Measurements from ENCODE around the gene C2orf68.

Gene C2orf68

DNA sequence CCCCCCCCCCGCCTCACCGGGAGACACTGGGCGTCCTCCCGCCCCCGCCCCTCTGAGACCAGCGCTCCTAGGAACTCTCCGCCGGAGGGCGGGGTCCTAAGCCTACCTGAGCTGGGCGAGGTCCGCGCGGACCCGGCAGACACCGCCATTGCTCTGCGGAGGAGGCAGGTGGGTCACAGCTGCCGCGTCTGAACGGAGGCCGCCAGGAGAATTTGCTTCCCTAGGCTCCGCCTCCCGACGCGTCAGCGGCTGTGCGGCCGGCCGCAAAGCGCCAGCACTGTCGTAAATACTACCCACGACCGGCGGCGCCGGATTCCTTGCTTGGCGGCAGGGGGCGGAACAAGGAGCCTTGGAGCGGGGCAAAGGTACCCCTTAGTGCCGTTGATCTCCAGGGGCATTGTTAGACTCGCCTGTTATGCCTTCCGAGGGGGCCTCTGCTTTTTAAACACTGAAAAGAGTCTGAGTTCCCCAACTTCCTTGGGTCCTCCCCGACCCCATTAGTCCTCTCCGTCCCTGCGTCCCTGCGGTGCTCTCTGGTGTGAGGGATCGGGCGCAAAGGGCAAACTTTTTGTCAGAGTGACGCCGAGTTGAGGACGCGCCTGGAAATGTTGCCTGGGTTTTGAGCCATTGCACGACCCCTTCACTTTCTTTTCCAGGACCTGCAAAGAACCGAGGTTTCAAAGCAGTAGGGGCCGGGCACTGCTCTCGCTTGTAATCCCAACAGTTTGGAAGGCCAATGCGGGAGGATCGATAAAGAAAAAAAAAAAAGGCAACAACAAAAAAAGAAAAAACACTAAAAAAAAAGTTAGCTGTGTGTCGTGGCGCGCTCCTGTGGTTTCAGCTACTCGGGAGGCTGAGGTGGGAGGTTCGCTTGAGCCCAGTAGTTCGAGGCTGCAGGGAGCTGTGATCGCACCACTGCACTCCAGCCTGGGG is 50.3 kb downstream of the C2orf68 start, which contains the start of gene GGCX:
Gene GGCX (minus strand): TSS at position 214 of the 933 bp plus-strand sequence. CDS start 65 bp downstream, at position 149.
- Histone ChIP-seq H3K36me3 (ENCODE audit: control insufficient read depth in 2 of 2, insufficient read depth in 1 of 2, low read length in 2 of 2) (peaks cover 4 to 24% of the 10 kb centered on the region in 2 experiments; a peak in 1 of 3 replicates), H3K9me3 (ENCODE audit: control insufficient read depth, insufficient read depth, low read depth, low read length) (no peaks in the 10 kb centered on the region), H3K27ac (ENCODE audit: extremely low read depth, low read depth, low read length) (peak within 1 kb of the TSS; percentile 47), H3K4me3 (ENCODE audit: low read depth, low read length) (peak within 1 kb of the TSS; percentile 80), H3K4me1 (ENCODE audit: control insufficient read depth, insufficient read depth, low read length) (no peaks in the 10 kb centered on the region)
- ChIA-PET POLR2A (interaction anchor here (0.6 to 3.9 kb wide), 25 partner anchors 9 to 335 kb away, joined by 3 to 33 read pairs (median 5); partner anchors contain the start of genes ELMOD3, MAT2A, RETSAT and RNF181), CTCF (interaction anchor here (0.6 to 2.6 kb wide), 9 partner anchors 10 to 632 kb away, joined by 3 to 15 read pairs (median 4); no protein-coding TSS in a partner anchor)
- TF ChIP-seq, protein P1, sequence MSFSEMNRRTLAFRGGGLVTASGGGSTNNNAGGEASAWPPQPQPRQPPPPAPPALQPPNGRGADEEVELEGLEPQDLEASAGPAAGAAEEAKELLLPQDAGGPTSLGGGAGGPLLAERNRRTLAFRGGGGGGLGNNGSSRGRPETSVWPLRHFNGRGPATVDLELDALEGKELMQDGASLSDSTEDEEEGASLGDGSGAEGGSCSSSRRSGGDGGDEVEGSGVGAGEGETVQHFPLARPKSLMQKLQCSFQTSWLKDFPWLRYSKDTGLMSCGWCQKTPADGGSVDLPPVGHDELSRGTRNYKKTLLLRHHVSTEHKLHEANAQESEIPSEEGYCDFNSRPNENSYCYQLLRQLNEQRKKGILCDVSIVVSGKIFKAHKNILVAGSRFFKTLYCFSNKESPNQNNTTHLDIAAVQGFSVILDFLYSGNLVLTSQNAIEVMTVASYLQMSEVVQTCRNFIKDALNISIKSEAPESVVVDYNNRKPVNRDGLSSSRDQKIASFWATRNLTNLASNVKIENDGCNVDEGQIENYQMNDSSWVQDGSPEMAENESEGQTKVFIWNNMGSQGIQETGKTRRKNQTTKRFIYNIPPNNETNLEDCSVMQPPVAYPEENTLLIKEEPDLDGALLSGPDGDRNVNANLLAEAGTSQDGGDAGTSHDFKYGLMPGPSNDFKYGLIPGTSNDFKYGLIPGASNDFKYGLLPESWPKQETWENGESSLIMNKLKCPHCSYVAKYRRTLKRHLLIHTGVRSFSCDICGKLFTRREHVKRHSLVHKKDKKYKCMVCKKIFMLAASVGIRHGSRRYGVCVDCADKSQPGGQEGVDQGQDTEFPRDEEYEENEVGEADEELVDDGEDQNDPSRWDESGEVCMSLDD (tag by site-specific recombination; IDR thresholded peaks at IDR 0.05) = peak; percentile 46; the same call in 1 of the 2 replicates
- TF ChIP-seq ZNF341 (tag by site-specific recombination; IDR thresholded peaks at IDR 0.05; ENCODE audit: low read depth) (0 out of 2 replicates have a peak, but pooled peaks have one; percentile 21), ZNF600 (tag by site-specific recombination; IDR thresholded peaks at IDR 0.05) (peak; percentile 69), ZNF433 (tag by site-specific recombination; IDR thresholded peaks at IDR 0.05; ENCODE audit: low read depth) (no peak), ZNF76 (tag by site-specific recombination; IDR thresholded peaks at IDR 0.05; ENCODE audit: borderline replicate concordance, low read depth) (peak; percentile 29; the same call in 1 of the 2 replicates), KLF1 (tag by site-specific recombination; IDR thresholded peaks at IDR 0.05) (0 out of 2 replicates have a peak, but pooled peaks have one; percentile 36), ZNF2 (tag by site-specific recombination; IDR thresholded peaks at IDR 0.05) (0 out of 2 replicates have a peak, but pooled peaks have one; percentile 39), ZNF629 (tag by site-specific recombination; IDR thresholded peaks at IDR 0.05) (0 out of 2 replicates have a peak, but pooled peaks have one; percentile 44), ZNF501 (tag by site-specific recombination; IDR thresholded peaks at IDR 0.05) (0 out of 2 replicates have a peak, but pooled peaks have one; percentile 35), GLIS2 (tag by site-specific recombination; IDR thresholded peaks at IDR 0.05) (peak; percentile 39; the same call in 1 of the 2 replicates), YY1 (tag by site-specific recombination; IDR thresholded peaks at IDR 0.05) (0 out of 2 replicates have a peak, but pooled peaks have one; percentile 22), SP3 (tag by site-specific recombination; IDR thresholded peaks at IDR 0.05) (peak; percentile 91), ZNF24 (tag by site-specific recombination; IDR thresholded peaks at IDR 0.05) (0 out of 2 replicates have a peak, but pooled peaks have one; percentile 36), ZNF37A (tag by site-specific recombination; IDR thresholded peaks at IDR 0.05) (no peak), HOXD13 (CRISPR knock-in tag; IDR thresholded peaks at IDR 0.05; ENCODE audit: borderline replicate concordance) (no peak), ZEB2 (tag by site-specific recombination; IDR thresholded peaks at IDR 0.05) (peak; percentile 40; the same call in 1 of the 2 replicates)
- TF ChIP-seq, protein P2, sequence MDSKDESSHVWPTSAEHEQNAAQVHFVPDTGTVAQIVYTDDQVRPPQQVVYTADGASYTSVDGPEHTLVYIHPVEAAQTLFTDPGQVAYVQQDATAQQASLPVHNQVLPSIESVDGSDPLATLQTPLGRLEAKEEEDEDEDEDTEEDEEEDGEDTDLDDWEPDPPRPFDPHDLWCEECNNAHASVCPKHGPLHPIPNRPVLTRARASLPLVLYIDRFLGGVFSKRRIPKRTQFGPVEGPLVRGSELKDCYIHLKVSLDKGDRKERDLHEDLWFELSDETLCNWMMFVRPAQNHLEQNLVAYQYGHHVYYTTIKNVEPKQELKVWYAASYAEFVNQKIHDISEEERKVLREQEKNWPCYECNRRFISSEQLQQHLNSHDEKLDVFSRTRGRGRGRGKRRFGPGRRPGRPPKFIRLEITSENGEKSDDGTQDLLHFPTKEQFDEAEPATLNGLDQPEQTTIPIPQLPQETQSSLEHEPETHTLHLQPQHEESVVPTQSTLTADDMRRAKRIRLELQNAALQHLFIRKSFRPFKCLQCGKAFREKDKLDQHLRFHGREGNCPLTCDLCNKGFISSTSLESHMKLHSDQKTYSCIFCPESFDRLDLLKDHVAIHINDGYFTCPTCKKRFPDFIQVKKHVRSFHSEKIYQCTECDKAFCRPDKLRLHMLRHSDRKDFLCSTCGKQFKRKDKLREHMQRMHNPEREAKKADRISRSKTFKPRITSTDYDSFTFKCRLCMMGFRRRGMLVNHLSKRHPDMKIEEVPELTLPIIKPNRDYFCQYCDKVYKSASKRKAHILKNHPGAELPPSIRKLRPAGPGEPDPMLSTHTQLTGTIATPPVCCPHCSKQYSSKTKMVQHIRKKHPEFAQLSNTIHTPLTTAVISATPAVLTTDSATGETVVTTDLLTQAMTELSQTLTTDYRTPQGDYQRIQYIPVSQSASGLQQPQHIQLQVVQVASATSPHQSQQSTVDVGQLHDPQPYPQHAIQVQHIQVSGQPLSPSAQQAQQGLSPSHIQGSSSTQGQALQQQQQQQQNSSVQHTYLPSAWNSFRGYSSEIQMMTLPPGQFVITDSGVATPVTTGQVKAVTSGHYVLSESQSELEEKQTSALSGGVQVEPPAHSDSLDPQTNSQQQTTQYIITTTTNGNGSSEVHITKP (tag by site-specific recombination; IDR thresholded peaks at IDR 0.05) = 0 out of 2 replicates have a peak, but pooled peaks have one; percentile 28
- TF ChIP-seq, protein P3, sequence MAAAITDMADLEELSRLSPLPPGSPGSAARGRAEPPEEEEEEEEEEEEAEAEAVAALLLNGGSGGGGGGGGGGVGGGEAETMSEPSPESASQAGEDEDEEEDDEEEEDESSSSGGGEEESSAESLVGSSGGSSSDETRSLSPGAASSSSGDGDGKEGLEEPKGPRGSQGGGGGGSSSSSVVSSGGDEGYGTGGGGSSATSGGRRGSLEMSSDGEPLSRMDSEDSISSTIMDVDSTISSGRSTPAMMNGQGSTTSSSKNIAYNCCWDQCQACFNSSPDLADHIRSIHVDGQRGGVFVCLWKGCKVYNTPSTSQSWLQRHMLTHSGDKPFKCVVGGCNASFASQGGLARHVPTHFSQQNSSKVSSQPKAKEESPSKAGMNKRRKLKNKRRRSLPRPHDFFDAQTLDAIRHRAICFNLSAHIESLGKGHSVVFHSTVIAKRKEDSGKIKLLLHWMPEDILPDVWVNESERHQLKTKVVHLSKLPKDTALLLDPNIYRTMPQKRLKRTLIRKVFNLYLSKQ (tag by site-specific recombination; IDR thresholded peaks at IDR 0.05; ENCODE audit: borderline replicate concordance) = no peak
- TF ChIP-seq, protein P4, sequence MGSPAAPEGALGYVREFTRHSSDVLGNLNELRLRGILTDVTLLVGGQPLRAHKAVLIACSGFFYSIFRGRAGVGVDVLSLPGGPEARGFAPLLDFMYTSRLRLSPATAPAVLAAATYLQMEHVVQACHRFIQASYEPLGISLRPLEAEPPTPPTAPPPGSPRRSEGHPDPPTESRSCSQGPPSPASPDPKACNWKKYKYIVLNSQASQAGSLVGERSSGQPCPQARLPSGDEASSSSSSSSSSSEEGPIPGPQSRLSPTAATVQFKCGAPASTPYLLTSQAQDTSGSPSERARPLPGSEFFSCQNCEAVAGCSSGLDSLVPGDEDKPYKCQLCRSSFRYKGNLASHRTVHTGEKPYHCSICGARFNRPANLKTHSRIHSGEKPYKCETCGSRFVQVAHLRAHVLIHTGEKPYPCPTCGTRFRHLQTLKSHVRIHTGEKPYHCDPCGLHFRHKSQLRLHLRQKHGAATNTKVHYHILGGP (tag by site-specific recombination; IDR thresholded peaks at IDR 0.05) = no peak
- TF ChIP-seq, protein P5, sequence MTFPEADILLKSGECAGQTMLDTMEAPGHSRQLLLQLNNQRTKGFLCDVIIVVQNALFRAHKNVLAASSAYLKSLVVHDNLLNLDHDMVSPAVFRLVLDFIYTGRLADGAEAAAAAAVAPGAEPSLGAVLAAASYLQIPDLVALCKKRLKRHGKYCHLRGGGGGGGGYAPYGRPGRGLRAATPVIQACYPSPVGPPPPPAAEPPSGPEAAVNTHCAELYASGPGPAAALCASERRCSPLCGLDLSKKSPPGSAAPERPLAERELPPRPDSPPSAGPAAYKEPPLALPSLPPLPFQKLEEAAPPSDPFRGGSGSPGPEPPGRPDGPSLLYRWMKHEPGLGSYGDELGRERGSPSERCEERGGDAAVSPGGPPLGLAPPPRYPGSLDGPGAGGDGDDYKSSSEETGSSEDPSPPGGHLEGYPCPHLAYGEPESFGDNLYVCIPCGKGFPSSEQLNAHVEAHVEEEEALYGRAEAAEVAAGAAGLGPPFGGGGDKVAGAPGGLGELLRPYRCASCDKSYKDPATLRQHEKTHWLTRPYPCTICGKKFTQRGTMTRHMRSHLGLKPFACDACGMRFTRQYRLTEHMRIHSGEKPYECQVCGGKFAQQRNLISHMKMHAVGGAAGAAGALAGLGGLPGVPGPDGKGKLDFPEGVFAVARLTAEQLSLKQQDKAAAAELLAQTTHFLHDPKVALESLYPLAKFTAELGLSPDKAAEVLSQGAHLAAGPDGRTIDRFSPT (tag by site-specific recombination; IDR thresholded peaks at IDR 0.05) = peak; percentile 87
- TF ChIP-seq, protein P6, sequence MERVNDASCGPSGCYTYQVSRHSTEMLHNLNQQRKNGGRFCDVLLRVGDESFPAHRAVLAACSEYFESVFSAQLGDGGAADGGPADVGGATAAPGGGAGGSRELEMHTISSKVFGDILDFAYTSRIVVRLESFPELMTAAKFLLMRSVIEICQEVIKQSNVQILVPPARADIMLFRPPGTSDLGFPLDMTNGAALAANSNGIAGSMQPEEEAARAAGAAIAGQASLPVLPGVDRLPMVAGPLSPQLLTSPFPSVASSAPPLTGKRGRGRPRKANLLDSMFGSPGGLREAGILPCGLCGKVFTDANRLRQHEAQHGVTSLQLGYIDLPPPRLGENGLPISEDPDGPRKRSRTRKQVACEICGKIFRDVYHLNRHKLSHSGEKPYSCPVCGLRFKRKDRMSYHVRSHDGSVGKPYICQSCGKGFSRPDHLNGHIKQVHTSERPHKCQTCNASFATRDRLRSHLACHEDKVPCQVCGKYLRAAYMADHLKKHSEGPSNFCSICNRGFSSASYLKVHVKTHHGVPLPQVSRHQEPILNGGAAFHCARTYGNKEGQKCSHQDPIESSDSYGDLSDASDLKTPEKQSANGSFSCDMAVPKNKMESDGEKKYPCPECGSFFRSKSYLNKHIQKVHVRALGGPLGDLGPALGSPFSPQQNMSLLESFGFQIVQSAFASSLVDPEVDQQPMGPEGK (tag by site-specific recombination; IDR thresholded peaks at IDR 0.05) = peak; percentile 37; the same call in 1 of the 2 replicates

Data from HEK293 (cell line).